Activated CD4-positive, alpha-beta memory T cell treated with anti-CD3 and anti-CD28 coated beads for 36 hours (primary cell): ENCODE results near the gene SDK1. TPM values are rescaled to one million over a fixed set of nuclear protein-coding genes. Genes with fewer than 3 reads are reported as not detected.

Experiments used
- CTCF ChIA-PET: fragments of 350-600 bp; sonication (Branson Sonifier 250); formaldehyde crosslinking; loops from one replicate; lab custom pipeline; 2021; ENCODE audit warnings: antibody characterized with exemption, inconsistent platforms; lab: Charles Lee
- POLR2A ChIA-PET: fragments of 350-600 bp; sonication (Branson Sonifier 250); formaldehyde crosslinking; loops from one replicate; lab custom pipeline; 2021; ENCODE audit warnings: antibody characterized with exemption; lab: Charles Lee
- DNase-seq: peaks from one replicate; pipeline ENCODE4 v3.0.0-alpha.2; 2020
- H3K27ac Mint-ChIP-seq: one replicate; pipeline ENCODE4 v1.8.0; 2021; ENCODE audit warnings: mixed read lengths
- H3K27me3 Mint-ChIP-seq: one replicate; pipeline ENCODE4 v1.8.0; 2021; ENCODE audit warnings: mixed read lengths
- H3K36me3 Mint-ChIP-seq: one replicate; pipeline ENCODE4 v1.8.0; 2021; ENCODE audit warnings: mixed read lengths
- H3K4me1 Mint-ChIP-seq: one replicate; pipeline ENCODE4 v1.8.0; 2021; ENCODE audit warnings: low read depth, mixed read lengths
- H3K4me3 Mint-ChIP-seq: one replicate; pipeline ENCODE4 v1.8.0; 2021; ENCODE audit warnings: mild to moderate bottlenecking, mixed read lengths
- H3K9me3 Mint-ChIP-seq: one replicate; pipeline ENCODE4 v1.8.0; 2021; ENCODE audit warnings: mixed read lengths
- intact Hi-C: fragments of 100-400 bp; cut with micrococcal nuclease; formaldehyde crosslinking; loops from one replicate; pipeline ENCODE4 v1.15.1; 2023
- total RNA-seq, 2 experiments: library from RNA; stranded (reverse); gene quantifications; one replicate each; pipeline ENCODE4 v1.2.3, GENCODE V29; 2021

The SDK1 gene, protein sequence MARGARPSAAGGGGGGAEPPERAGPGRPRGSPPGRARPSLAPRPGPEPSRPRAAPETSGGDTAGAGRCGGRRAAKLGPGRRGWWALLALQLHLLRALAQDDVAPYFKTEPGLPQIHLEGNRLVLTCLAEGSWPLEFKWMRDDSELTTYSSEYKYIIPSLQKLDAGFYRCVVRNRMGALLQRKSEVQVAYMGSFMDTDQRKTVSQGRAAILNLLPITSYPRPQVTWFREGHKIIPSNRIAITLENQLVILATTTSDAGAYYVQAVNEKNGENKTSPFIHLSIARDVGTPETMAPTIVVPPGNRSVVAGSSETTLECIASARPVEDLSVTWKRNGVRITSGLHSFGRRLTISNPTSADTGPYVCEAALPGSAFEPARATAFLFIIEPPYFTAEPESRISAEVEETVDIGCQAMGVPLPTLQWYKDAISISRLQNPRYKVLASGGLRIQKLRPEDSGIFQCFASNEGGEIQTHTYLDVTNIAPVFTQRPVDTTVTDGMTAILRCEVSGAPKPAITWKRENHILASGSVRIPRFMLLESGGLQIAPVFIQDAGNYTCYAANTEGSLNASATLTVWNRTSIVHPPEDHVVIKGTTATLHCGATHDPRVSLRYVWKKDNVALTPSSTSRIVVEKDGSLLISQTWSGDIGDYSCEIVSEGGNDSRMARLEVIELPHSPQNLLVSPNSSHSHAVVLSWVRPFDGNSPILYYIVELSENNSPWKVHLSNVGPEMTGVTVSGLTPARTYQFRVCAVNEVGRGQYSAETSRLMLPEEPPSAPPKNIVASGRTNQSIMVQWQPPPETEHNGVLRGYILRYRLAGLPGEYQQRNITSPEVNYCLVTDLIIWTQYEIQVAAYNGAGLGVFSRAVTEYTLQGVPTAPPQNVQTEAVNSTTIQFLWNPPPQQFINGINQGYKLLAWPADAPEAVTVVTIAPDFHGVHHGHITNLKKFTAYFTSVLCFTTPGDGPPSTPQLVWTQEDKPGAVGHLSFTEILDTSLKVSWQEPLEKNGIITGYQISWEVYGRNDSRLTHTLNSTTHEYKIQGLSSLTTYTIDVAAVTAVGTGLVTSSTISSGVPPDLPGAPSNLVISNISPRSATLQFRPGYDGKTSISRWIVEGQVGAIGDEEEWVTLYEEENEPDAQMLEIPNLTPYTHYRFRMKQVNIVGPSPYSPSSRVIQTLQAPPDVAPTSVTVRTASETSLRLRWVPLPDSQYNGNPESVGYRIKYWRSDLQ (N-terminal part only)
- under 1 TPM; 0.14 to 0.24 TPM for total RNA-seq

- no peaks in the 10 kb centered on the region for H3K9me3 Mint-ChIP-seq
- H3K27ac Mint-ChIP-seq, result no peak within 1 kb of the TSS
- peaks cover 13% of the 10 kb centered on the region for H3K4me1 Mint-ChIP-seq
- H3K4me3 Mint-ChIP-seq, result peak within 1 kb of the TSS; percentile 68
- ChIA-PET POLR2A (no interaction called here), CTCF (interaction anchor here (0.7 to 2.0 kb wide), 10 partner anchors 9 to 598 kb away, joined by 3 to 14 read pairs (median 3); no protein-coding TSS in a partner anchor)
- DNase-seq, result peak; percentile 91
- intact Hi-C loops, result loop anchor here (1.0 to 2.0 kb wide), 3 partner anchors 372 to 596 kb away; no protein-coding TSS in a partner anchor
- H3K27me3 Mint-ChIP-seq, result peaks cover 32% of the 10 kb centered on the region
- no peaks in the 10 kb centered on the region for H3K36me3 Mint-ChIP-seq
Observed at GRCh38 chr7:3300651-3301448, at the start of gene SDK1. Gene SDK1, plus strand, starts transcription at chr7:3301252. Its CDS starts 335 bp downstream, at chr7:3301587.

DNA sequence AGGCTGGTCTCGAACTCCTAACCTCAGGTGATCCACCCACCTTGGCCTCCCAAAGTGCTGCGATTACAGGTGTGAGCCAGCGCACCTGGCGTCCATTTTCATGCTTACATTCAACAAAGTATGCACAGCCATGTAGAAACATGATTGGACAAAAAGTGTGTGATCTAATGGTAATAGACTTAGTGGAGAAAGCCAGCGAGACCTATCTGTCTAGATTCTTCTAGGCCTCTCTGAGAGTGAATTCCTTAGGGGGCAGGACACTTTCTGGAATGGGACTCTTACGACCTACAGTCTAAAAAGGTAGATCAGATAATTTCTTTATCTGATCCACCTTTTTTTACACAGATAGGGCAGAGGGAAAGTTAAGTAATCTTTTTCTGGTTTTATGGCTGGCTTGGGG is 46.3 kb upstream of the SDK1 start:
- POLR2A ChIA-PET, result no interaction called here
- CTCF ChIA-PET, result no interaction called here
- Mint-ChIP-seq H3K27ac (no peak overlapping the region), H3K4me3 (no peak overlapping the region), H3K27me3 (peaks cover 7% of the 10 kb centered on the region), H3K4me1 (peaks cover 7% of the 10 kb centered on the region), H3K36me3 (no peaks in the 10 kb centered on the region), H3K9me3 (no peaks in the 10 kb centered on the region)
- intact Hi-C loops, result no loop called here
- DNase-seq, result no peak

GRCh38 chr7:3259711-3260400 is 41.2 kb upstream of the SDK1 start:
- no peaks in the 10 kb centered on the region for H3K4me1 Mint-ChIP-seq
- no peak for DNase-seq
- peaks cover 10% of the 10 kb centered on the region for H3K27me3 Mint-ChIP-seq
- H3K27ac Mint-ChIP-seq, result no peak overlapping the region
- H3K4me3 Mint-ChIP-seq, result no peak overlapping the region
- H3K9me3 Mint-ChIP-seq, result no peaks in the 10 kb centered on the region
- intact Hi-C loops, result no loop called here
- no peaks in the 10 kb centered on the region for H3K36me3 Mint-ChIP-seq
- POLR2A ChIA-PET, result no interaction called here
- CTCF ChIA-PET, result no interaction called here

DNA sequence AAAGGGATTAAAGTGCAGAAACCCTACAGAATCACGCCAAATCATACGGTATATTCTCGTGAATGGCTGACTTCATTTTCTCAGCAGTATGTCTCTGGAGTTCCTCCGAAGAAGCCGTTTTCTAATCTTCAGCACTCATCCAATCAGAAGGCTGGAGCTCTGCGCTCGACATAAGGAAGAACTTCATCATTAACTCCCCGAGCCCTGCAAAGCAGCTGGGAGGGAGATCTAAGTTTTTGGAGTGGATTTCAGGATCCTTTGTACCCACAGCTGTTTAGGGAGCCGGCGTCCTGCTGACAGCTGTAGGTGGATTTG is 40.7 kb upstream of the SDK1 start:
- no peaks in the 10 kb centered on the region for H3K4me1 Mint-ChIP-seq
- H3K4me3 Mint-ChIP-seq, result no peak overlapping the region
- ChIA-PET POLR2A (no interaction called here), CTCF (no interaction called here)
- intact Hi-C loops, result no loop called here
- no peaks in the 10 kb centered on the region for H3K9me3 Mint-ChIP-seq
- H3K36me3 Mint-ChIP-seq, result no peaks in the 10 kb centered on the region
- H3K27ac Mint-ChIP-seq, result no peak overlapping the region
- DNase-seq, result no peak
- peaks cover 10% of the 10 kb centered on the region for H3K27me3 Mint-ChIP-seq

DNA sequence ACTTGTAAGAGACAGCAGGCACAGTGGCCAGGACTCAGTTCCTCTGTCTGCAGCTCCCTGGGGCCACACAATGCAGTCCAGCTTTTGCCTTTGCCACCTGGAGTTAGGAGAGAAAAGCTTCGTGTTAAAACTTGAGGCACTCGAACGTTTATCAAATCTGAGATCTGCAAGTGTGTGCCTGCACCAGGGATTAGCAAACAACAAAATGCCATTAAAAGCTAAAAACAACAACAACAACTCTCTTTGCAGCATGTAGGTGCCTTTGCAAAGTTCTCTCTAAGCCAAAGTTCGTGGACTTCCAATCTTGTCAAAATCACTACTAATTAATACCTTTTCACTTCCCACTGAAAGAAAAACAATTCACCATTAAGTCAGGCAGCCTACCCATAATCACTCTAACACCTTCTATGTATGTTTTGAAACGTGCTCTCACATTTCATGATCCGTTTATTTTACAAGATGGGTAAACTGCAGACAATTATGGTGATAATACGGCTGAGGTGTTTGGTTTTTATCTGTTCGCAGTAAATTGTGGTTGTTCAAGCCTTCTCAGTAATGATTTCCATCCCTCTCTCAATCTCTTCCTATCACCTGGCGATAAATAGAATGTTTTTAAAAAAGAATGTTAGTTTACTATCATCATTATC is 36.2 kb upstream of the SDK1 start:
- ChIA-PET POLR2A (no interaction called here), CTCF (no interaction called here)
- Mint-ChIP-seq H3K27me3 (peaks cover 20% of the 10 kb centered on the region), H3K9me3 (no peaks in the 10 kb centered on the region), H3K27ac (no peak overlapping the region), H3K36me3 (no peaks in the 10 kb centered on the region), H3K4me1 (no peaks in the 10 kb centered on the region), H3K4me3 (no peak overlapping the region)
- intact Hi-C loops, result no loop called here
- no peak for DNase-seq

DNA sequence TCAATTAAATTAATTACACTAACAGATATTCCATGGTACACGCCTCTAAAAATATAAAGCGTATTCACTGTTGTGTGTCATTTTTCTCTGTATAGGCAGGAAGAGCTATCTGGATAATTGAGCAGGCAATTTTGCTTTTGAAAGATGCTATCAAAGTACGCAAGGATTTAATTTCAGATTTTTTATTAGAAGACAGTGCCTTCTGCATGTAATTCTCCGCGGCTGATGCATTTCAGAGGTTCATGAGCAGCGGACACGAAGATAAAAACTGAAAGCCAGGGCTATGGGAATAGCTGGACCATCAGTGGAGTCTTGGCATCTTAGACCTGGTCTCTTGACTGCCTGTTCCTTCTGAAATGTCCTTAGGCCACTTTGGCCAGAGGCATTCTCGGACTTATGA is 35.7 kb upstream of the SDK1 start:
- intact Hi-C loops, result no loop called here
- H3K4me3 Mint-ChIP-seq, result no peak overlapping the region
- no peak for DNase-seq
- H3K27ac Mint-ChIP-seq, result no peak overlapping the region
- no peaks in the 10 kb centered on the region for H3K9me3 Mint-ChIP-seq
- POLR2A ChIA-PET, result no interaction called here
- H3K27me3 Mint-ChIP-seq, result peaks cover 20% of the 10 kb centered on the region
- no peaks in the 10 kb centered on the region for H3K4me1 Mint-ChIP-seq
- CTCF ChIA-PET, result no interaction called here
- no peaks in the 10 kb centered on the region for H3K36me3 Mint-ChIP-seq

DNA sequence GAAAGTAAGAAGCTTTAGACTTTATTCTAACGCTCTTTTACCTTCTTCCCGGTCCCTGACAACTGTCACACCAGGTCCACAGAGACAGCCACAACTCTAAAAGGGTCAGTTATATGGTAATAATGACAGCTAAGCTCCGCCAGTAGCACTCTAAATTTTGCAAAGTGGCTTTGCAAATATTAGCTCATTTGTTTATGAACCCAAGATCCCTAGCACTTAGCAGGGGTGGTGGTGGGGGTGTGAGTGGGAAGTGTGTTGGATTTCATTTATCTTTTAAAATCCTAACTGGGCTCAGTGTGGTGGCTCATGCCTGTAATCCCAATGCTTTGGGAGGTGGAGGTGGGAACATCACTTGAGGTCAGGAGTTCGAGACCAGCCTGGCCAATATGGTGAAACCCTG is 34.8 kb upstream of the SDK1 start:
- H3K4me3 Mint-ChIP-seq, result no peak overlapping the region
- H3K27ac Mint-ChIP-seq, result no peak overlapping the region
- no peak for DNase-seq
- intact Hi-C loops, result no loop called here
- ChIA-PET POLR2A (no interaction called here), CTCF (no interaction called here)
- no peaks in the 10 kb centered on the region for H3K4me1 Mint-ChIP-seq
- peaks cover 19% of the 10 kb centered on the region for H3K27me3 Mint-ChIP-seq
- H3K9me3 Mint-ChIP-seq, result no peaks in the 10 kb centered on the region
- no peaks in the 10 kb centered on the region for H3K36me3 Mint-ChIP-seq

DNA sequence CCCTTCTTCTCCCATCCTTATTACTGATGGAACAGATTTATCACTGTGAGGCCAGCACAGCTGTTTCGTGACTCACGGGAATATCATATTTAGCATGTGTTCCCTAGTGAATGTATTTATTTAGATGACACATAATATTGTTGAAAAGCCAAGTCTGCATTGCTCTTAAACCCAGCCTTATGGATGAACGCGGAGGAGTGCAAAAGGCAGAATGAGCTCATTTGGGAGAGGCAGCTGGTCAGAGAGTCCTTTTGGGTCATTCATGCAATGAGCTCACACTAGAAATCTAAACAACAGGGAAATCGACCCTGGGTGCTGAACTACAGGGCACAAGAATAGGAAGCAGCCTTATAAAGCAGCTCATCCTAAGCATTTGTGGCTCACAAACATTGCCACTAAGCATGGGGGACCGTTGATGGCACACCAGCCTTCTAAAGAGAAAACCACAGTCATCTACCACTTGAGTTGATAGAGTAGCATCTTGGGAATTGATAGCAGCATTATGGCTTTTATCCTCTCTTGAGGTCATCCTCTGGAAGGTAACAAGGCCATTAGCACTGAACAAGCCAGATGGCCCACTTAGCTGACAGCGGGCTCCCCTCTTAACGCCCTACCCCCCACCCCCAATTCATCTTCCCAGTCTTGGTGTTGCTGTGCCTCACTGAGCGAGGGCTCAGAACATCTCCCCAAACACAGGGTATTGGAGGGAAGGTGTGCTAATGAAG is 32.9 kb upstream of the SDK1 start:
- Mint-ChIP-seq H3K27ac (no peak overlapping the region), H3K9me3 (no peaks in the 10 kb centered on the region), H3K4me3 (no peak overlapping the region), H3K36me3 (no peaks in the 10 kb centered on the region), H3K4me1 (no peaks in the 10 kb centered on the region), H3K27me3 (peaks cover 17% of the 10 kb centered on the region)
- ChIA-PET CTCF (no interaction called here), POLR2A (no interaction called here)
- intact Hi-C loops, result no loop called here
- DNase-seq, result no peak

DNA sequence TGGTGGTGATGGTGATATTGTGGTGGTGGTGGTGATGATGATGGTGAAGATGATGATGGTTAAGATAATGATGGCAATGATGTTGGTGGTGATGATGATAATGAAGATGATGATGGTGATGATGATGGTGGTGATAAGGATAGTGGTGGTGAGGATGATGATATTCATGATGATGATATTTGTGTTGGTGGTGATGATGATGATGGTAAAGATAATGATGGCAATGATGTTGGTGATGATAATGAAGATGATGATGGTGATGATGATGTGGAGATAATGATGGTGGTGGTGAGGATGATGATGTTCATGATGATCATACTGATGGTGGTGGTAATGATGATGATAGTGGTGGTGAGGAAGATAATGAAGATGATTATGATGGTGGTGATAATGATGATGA is 30.7 kb upstream of the SDK1 start:
- no peaks in the 10 kb centered on the region for H3K4me1 Mint-ChIP-seq
- H3K9me3 Mint-ChIP-seq, result no peaks in the 10 kb centered on the region
- H3K36me3 Mint-ChIP-seq, result no peaks in the 10 kb centered on the region
- intact Hi-C loops, result no loop called here
- H3K27me3 Mint-ChIP-seq, result peaks cover 13% of the 10 kb centered on the region
- POLR2A ChIA-PET, result no interaction called here
- H3K4me3 Mint-ChIP-seq, result no peak overlapping the region
- H3K27ac Mint-ChIP-seq, result no peak overlapping the region
- CTCF ChIA-PET, result no interaction called here
- no peak for DNase-seq

GRCh38 chr7:3271298-3271697 is 29.8 kb upstream of the SDK1 start:
- CTCF ChIA-PET, result no interaction called here
- intact Hi-C loops, result no loop called here
- no peaks in the 10 kb centered on the region for H3K9me3 Mint-ChIP-seq
- peaks cover 8% of the 10 kb centered on the region for H3K27me3 Mint-ChIP-seq
- DNase-seq, result no peak
- no peak overlapping the region for H3K4me3 Mint-ChIP-seq
- POLR2A ChIA-PET, result no interaction called here
- no peak overlapping the region for H3K27ac Mint-ChIP-seq
- no peaks in the 10 kb centered on the region for H3K4me1 Mint-ChIP-seq
- no peaks in the 10 kb centered on the region for H3K36me3 Mint-ChIP-seq
